HepG2 (cell line): ENCODE results near the gene TAS2R13.

Experiments
- CREB1 ChIP-seq, 2 experiments: fragments of 450-650 bp in 1 of 2; IDR thresholded peaks; 2 replicates each; pipeline ENCODE4 v1.6.1; 2016 to 2017; ENCODE audit warnings: control low read depth in 1 of 2, mild to moderate bottlenecking in 1 of 2, missing compliant biosample characterization in 1 of 2, missing genetic modification characterization in 1 of 2
- EP300 ChIP-seq, 3 experiments: sonication (generic) in 1 of 3; formaldehyde crosslinking in 1 of 3; IDR thresholded peaks; 2 replicates each; pipeline versions ENCODE4 v1.5.1 to v1.6.1; 2011 to 2020; ENCODE audit warnings: low read depth in 2 of 3, low read length in 2 of 3, borderline replicate concordance in 1 of 3, improper control_type of control experiment in 1 of 3, mild to moderate bottlenecking in 1 of 3, missing genetic modification reagents in 1 of 3, moderate library complexity in 1 of 3
- JUND ChIP-seq: sonication (generic); formaldehyde crosslinking; IDR thresholded peaks from 2 replicates; pipeline ENCODE4 v1.8.0; 2022; ENCODE audit warnings: mild to moderate bottlenecking, missing genetic modification reagents
- MAFK ChIP-seq, 2 experiments: IDR thresholded peaks in 1 of 2; conservative IDR thresholded peaks in 1 of 2; 2 replicates each; pipeline ENCODE4 v1.6.1; 2011; ENCODE audit warnings: improper control_type of control experiment in 2 of 2, low read length in 2 of 2
- NR2F6 ChIP-seq, 2 experiments: IDR thresholded peaks; 2 replicates each; pipeline ENCODE4 v1.6.1; 2016; ENCODE audit warnings: antibody characterized with exemption in 1 of 2, mild to moderate bottlenecking in 1 of 2
- POGK ChIP-seq: sonication (generic); formaldehyde crosslinking; conservative IDR thresholded peaks from 2 replicates; pipeline ENCODE4 v1.8.0; 2022; ENCODE audit warnings: mild to moderate bottlenecking, moderate library complexity, missing genetic modification reagents
- POLR2A ChIP-seq, 2 experiments: IDR thresholded peaks; 2 replicates each; pipeline ENCODE4 v1.6.1; 2011; ENCODE audit warnings: low read depth in 2 of 2, low read length in 2 of 2, mild to moderate bottlenecking in 1 of 2, moderate library complexity in 1 of 2; ENCODE audit not compliant: insufficient read depth in 1 of 2
- RAD21 ChIP-seq: fragments of 450-650 bp; formaldehyde crosslinking; IDR thresholded peaks from 2 replicates; pipeline ENCODE4 v1.5.0; 2020; ENCODE audit warnings: mild to moderate bottlenecking
- SIN3A ChIP-seq: IDR thresholded peaks from 2 replicates; pipeline ENCODE4 v1.6.1; 2011; ENCODE audit warnings: low read depth, mild to moderate bottlenecking, control low read depth, low read length, borderline replicate concordance
- ZBTB10 ChIP-seq: sonication (generic); formaldehyde crosslinking; IDR thresholded peaks from 2 replicates; pipeline ENCODE4 v1.4.0; 2020; ENCODE audit warnings: missing genetic modification reagents, borderline replicate concordance
- ZFP82 ChIP-seq: sonication (generic); formaldehyde crosslinking; IDR thresholded peaks from 2 replicates; pipeline ENCODE4 v1.5.1; 2020; ENCODE audit warnings: mild to moderate bottlenecking, missing genetic modification reagents, borderline replicate concordance
- TF ChIP-seq, protein P1 (sequence below): sonication (generic); formaldehyde crosslinking; IDR thresholded peaks from 2 replicates; pipeline ENCODE4 v1.5.0; 2020; ENCODE audit warnings: mild to moderate bottlenecking, missing genetic modification reagents, moderate library complexity
- TF ChIP-seq, protein P2 (sequence below): sonication (generic); formaldehyde crosslinking; IDR thresholded peaks from 2 replicates; pipeline ENCODE4 v1.8.1; 2023; ENCODE audit warnings: mild to moderate bottlenecking, missing genetic modification reagents

DNA sequence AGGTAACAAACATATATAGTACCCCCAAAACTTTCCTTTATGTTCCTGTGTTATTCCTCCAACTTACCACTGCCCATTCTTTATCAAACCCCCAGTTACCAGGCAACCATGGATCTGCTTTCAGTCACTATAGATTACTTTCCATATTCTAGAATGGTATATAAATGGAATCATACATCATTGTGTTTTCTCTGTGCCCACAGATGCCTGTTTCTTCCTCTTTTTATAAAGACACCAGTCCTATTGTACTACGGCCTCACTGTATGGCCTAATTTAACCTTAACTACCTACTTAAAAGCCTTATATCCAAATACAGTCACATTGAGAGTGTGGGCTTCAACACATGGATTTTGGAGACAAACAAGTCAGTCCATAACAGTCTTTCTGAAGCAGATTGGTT is 27.1 kb upstream of the TAS2R13 start:
- TF ChIP-seq ZBTB10 (CRISPR knock-in tag) (no peak), POLR2A (IDR thresholded peaks at IDR 0.05; ENCODE audit: insufficient read depth in 1 of 2, low read depth in 2 of 2, low read length in 2 of 2) (no peak), RAD21 (no peak), ZFP82 (no peak), CREB1 (IDR thresholded peaks at IDR 0.05) (no peak), CREB1 (CRISPR knock-in tag; IDR thresholded peaks at IDR 0.05) (no peak), JUND (CRISPR knock-in tag) (no peak), EP300 (IDR thresholded peaks at IDR 0.05; ENCODE audit: low read depth in 2 of 2, low read length in 2 of 2) (no peak), EP300 (CRISPR knock-in tag; IDR thresholded peaks at IDR 0.05; ENCODE audit: borderline replicate concordance) (no peak), NR2F6 (IDR thresholded peaks at IDR 0.05) (no peak), NR2F6 (CRISPR knock-in tag; IDR thresholded peaks at IDR 0.05) (no peak), SIN3A (no peak), POGK (CRISPR knock-in tag) (no peak), MAFK (conservative IDR thresholded peaks at IDR 0.05 in 1 of 2, IDR thresholded peaks at IDR 0.05 in 1 of 2; ENCODE audit: low read length in 2 of 2) (no peak)
- TF ChIP-seq, protein P1, sequence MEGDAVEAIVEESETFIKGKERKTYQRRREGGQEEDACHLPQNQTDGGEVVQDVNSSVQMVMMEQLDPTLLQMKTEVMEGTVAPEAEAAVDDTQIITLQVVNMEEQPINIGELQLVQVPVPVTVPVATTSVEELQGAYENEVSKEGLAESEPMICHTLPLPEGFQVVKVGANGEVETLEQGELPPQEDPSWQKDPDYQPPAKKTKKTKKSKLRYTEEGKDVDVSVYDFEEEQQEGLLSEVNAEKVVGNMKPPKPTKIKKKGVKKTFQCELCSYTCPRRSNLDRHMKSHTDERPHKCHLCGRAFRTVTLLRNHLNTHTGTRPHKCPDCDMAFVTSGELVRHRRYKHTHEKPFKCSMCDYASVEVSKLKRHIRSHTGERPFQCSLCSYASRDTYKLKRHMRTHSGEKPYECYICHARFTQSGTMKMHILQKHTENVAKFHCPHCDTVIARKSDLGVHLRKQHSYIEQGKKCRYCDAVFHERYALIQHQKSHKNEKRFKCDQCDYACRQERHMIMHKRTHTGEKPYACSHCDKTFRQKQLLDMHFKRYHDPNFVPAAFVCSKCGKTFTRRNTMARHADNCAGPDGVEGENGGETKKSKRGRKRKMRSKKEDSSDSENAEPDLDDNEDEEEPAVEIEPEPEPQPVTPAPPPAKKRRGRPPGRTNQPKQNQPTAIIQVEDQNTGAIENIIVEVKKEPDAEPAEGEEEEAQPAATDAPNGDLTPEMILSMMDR (CRISPR knock-in tag) = no peak
- TF ChIP-seq, protein P2, sequence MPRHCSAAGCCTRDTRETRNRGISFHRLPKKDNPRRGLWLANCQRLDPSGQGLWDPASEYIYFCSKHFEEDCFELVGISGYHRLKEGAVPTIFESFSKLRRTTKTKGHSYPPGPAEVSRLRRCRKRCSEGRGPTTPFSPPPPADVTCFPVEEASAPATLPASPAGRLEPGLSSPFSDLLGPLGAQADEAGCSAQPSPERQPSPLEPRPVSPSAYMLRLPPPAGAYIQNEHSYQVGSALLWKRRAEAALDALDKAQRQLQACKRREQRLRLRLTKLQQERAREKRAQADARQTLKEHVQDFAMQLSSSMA (CRISPR knock-in tag) = no peak
